ENCODE results near the gene SLAMF1.
A peak's percentile ranks its signal among the peaks of the same experiment; 100 is the strongest.
"Not testable (repeated sequence)": the region's sequence is repeated elsewhere in the genome, so short reads cannot be mapped to it uniquely, and the experiment has no call there.

SLAMF1 gene

GRCh38 chr1:160638540-160638857 lies 8.3 kb downstream of the SLAMF1 start:
- DNase-seq = no peak

- peak; percentile 15 for DNase-seq
Measured at GRCh38 chr1:160637821-160638539, 8.9 kb downstream of the SLAMF1 start.

GRCh38 chr1:160637065-160637464 lies 9.8 kb downstream of the SLAMF1 start:
- no peak for DNase-seq

- no peak for DNase-seq
Measured at GRCh38 chr1:160636547-160636946, 10.3 kb downstream of the SLAMF1 start.

- no peak for DNase-seq
Measured at GRCh38 chr1:160636076-160636475, 10.8 kb downstream of the SLAMF1 start.

GRCh38 chr1:160634543-160635491 lies 12.0 kb downstream of the SLAMF1 start:
- no peak for DNase-seq

- DNase-seq = no peak
Measured at GRCh38 chr1:160633330-160633903, 13.4 kb downstream of the SLAMF1 start.

- no peak for DNase-seq
Measured at GRCh38 chr1:160631983-160632625, 14.7 kb downstream of the SLAMF1 start.

GRCh38 chr1:160630523-160631451 lies 16.1 kb downstream of the SLAMF1 start:
- DNase-seq = no peak

GRCh38 chr1:160629286-160630210 lies 17.3 kb downstream of the SLAMF1 start:
- DNase-seq = no peak

GRCh38 chr1:160628799-160629263 lies 18.0 kb downstream of the SLAMF1 start:
- DNase-seq = no peak

- DNase-seq = not testable (repeated sequence)
Measured at GRCh38 chr1:160627677-160628289, 19.1 kb downstream of the SLAMF1 start.

GRCh38 chr1:160626509-160627342 lies 20.1 kb downstream of the SLAMF1 start:
- no peak for DNase-seq

- DNase-seq = no peak
Measured at GRCh38 chr1:160625725-160626498, 20.9 kb downstream of the SLAMF1 start.

GRCh38 chr1:160625321-160625720 lies 21.5 kb downstream of the SLAMF1 start:
- DNase-seq = no peak

GRCh38 chr1:160624464-160624863 lies 22.4 kb downstream of the SLAMF1 start:
- no peak for DNase-seq

GRCh38 chr1:160623862-160624261 lies 23.0 kb downstream of the SLAMF1 start:
- no peak for DNase-seq

- no peak for DNase-seq
Measured at GRCh38 chr1:160623227-160623633, 23.6 kb downstream of the SLAMF1 start.

Measured in fibroblast of skin of back (primary cell).